ENCODE data around the gene ULK2.
"Not testable (repeated sequence)": the region's sequence is repeated elsewhere in the genome, so short reads cannot be mapped to it uniquely, and the experiment has no call there.

Gene ULK2

GRCh38 chr17:19768046-19768782 lies 99.5 kb downstream of the ULK2 start:
- DNase-seq (ENCODE audit: low read depth in 1 of 2, low spot score in 1 of 2) = no peak

DNA sequence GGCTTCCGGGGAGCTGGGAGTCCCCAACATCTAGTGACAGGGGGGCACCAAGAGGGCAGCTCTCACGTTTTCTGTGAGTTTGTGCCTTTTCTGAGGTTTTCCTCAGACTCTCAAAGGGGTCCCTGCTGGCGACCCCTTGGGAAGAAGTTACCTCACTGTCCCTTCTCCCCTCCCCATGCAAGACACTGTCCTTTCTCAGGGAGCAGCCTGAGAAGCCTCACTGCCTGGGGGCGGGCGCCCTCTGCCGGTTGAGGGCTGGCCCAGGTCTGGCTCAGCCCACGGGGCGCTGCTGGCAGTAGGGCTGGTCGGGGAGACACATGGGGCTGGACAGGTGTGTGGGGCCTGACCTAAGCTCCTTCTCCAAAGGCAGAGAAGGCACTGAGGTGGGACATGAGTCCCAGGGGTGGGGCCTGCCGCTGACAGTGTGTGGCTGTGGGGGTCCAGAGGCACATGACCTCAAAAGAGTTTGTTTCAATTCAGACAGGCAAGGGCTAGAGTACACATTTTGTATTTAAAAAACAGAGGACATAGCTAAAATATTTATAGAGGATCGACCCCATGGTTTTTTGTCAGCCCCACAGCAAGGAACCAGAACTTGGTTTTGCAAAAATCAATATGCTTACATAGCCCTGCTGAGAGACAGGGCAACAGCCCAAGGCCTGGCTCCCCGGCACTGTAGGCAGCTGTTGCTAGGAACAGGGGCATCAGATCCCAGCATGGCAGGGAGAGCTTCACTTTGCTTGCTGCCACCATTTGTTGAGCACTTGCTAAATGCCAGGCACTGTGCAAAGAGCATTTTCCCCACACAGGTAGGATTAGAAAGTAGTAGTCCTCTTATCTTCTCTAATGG lies 101.1 kb downstream of the ULK2 start:
- peak; percentile 60 to 63 for DNase-seq (ENCODE audit: low read depth in 1 of 2, low spot score in 1 of 2)

- no peak for DNase-seq (ENCODE audit: low read depth in 1 of 2, low spot score in 1 of 2)
Measured at GRCh38 chr17:19766016-19766415, 101.7 kb downstream of the ULK2 start.

DNA sequence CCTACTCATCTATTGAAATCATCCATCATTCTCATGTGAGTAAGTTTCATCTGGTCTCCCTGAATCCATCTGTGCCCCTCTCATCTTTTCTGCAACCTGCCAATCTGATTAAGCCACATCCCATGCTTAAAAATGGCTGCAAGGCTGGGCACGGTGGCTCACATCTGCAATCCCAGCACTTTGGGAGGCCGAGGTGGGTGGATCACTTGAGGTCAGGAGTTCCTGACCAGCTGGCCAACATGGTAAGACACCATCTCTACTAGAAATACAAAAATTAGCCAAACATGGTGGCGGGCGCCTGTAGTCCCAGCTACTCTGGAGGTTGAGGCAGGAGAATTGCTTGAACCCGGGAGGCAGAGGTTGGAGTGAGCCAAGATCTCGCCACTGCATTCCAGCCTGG lies 103.7 kb downstream of the ULK2 start:
- not testable (repeated sequence) for DNase-seq (ENCODE audit: low read depth in 1 of 2, low spot score in 1 of 2)

DNA sequence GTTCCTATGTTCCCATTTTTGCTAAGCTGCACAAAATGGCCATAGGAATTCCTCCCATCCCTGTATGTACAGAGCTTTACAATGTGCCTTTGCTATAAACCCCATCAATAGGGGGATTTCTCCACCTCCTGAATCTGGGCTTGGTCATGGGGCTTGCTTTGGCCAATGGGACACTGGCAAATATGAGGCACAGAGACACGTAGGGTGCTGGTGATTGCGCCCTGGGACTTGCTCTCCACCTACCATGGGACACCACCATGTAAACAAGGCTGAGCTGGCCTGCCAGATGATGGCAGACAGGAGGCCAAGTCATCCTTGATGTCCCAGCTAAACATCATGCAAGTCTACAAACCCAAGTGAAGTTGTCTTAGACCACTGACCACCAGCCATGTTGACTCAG lies 104.3 kb downstream of the ULK2 start:
- DNase-seq (ENCODE audit: low read depth in 1 of 2, low spot score in 1 of 2) = no peak

DNA sequence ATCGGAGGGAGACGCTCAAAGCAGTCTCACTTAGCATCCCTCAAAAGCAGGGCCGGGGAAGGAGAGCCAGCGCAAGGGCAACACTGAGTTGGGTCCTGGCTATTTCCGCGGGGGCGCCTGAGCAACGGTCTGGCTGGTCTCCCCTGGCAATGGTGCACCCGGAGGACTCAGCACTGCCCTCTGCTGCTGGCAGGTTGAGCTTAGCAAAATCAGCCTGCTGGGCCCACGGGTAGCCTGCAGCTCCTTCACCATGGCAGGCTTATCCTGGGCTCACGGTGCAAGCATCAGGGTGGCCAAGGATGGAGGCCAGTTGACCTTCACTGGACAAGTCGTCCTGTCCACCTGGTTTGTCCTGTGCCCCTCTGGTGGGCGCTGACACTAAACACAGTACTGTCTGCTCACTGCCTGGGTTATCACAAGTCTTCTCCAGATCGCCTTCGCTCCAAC lies 105.2 kb downstream of the ULK2 start:
- peak; percentile 31 to 50 for DNase-seq (ENCODE audit: low read depth in 1 of 2, low spot score in 1 of 2)

- DNase-seq (ENCODE audit: low read depth in 1 of 2, low spot score in 1 of 2) = no peak
Measured at GRCh38 chr17:19760746-19761145, 107.0 kb downstream of the ULK2 start.

DNA sequence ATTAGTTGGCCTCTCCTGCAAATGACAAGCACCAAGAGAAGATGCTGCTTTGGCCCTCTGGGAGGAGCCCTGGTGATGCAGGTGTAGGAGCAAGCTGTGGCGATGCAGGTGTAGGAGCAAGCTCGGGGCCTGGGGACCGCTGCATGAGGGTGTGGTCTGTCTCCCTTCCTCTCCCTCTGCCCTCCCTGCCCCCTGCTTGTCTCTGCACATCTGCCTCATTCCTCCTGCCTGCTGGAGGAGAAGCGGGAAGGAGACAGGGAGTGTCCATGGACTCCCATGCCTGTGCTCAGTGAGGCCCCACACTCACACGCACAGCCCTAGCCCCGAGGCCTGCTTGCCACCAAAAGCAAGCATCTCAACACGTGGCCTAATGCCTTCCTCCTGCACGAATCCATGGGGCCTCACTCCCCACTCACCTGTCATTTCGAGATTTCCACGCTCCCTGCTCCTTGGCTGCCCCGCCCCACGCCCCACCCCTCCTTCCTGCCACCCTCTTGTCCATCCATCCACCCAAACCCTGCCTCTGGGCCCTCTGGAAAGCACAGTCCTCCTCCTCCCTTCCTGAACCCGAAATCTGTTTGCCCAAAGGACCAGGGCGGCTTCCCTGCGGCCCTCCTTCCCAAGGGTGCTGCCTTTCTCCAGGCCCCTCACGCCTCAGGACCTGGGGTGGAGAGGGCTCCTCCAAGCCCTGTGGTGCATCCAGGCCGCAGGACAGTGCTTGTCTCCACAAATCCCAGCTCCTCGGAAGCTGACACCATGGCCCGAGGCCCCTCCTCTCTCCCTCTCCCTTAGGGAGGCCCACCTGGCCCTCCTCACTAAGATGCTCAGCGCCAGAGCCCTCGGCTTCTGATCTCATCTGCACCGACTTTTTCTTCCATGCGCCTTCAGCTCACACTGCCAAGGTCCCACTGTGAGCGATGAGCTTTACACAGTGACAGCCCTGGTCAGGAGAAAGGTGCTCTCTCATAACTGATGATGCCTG lies 107.9 kb downstream of the ULK2 start:
- no peak for DNase-seq (ENCODE audit: low read depth in 1 of 2, low spot score in 1 of 2)

DNA sequence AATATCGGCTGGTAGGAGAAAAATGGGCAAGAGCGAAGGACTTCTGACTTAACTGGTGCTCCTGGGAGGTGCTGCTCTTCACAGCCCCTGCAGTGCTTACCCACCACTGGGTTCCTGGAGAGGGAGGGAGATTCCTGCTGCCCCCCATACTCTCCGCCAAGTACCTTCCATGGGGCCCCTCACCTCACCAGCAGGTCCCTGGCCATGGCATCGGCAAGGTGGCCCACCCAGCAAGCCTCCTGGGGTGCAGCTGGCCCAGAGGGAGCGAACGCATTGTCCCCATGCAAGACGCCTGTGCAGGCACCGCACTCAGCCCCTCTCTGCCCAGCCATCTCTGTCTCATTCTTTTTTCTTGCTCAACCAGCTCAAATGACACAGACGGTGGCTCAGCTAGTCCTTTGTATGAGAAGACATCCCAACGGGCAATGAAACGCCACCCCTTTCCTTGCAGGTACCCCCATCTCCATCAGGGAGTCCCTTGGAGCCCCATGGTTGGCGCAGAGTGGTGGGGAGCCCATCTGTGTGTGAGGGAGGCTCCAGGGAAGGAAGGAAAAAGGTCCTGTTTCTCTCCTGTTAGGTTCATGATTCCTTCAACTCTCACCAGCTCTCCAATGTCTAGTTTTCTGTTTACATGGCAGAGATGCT lies 110.1 kb downstream of the ULK2 start:
- DNase-seq (ENCODE audit: low read depth in 1 of 2, low spot score in 1 of 2) = no peak

DNA sequence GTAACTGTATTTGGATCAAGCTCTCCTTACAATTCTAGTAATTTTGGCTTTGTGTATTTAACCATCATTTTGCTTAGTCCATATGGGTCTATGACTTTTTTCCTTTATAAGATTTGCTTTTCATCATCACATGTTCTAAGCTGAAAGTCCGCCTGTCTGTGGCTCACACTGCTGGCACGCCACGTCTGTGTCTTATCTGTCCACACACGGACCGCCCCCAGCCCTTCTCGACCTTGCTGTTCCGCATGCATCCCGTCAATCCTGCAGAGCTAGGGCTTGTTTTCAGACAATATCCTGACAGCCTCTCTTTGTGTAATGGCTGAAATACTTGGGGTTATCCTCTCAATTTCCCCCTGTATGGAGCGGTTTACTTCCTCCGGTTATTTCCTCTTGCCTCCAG lies 111.2 kb downstream of the ULK2 start:
- DNase-seq (ENCODE audit: low read depth in 1 of 2, low spot score in 1 of 2) = no peak

- no peak for DNase-seq (ENCODE audit: low read depth in 1 of 2, low spot score in 1 of 2)
Measured at GRCh38 chr17:19755821-19756510, 111.8 kb downstream of the ULK2 start.

DNA sequence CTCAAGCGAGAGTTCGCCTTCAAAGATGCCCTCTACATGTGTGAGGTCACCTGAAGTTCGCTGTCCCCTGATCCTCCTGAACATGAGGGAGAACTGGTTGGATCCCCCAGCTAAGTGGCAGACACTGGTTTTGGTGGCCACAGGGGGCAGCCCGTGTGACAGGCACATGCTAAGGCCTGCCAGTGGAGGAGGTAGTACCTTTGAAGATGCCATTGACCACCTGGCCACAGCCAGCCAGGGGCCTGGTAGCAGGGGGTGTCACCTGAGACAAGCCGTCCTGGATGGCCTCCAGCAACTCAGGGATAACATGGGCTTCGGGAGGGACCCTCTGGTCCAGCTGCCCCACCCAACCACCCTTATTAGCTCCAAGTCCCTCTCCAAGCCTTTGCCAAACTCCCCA lies 112.3 kb downstream of the ULK2 start:
- DNase-seq (ENCODE audit: low read depth in 1 of 2, low spot score in 1 of 2) = no peak

DNA sequence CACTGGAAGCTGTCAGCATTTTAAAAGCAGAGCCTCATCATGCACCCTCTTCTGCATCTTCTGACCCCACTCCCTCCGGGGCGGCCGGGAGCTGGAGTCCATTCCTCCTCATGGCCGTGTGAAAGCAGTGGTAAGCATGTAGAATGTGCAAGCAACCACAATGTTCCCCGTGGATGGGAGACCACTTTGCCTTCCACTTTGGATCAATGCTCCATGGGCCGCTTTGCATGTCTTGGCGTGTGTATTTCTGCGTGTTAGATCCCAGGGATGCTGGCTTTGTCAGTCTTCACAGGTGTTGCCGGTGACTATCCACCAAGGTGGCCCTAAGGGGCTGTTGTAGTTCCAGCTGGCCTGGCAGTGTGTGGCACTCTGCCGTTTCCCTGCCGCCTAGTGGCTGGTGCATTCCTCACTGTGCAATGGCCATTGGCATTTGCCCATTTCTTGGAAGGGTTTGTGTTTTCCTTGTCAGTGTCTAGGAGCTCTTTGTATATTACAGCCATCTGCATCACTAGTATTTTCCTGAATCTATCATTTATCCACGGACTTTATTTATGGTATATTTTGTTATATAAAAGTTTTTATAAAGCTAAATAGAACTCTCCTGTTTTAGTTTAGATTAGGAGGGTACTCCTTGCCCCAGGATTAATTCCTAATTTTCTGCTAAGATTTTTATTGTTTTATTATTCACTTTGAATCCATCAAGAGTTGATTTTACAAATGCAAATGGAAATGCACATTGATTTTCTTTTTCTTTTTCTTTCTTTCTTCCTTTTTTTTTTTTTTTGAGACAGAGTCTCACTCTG lies 113.9 kb downstream of the ULK2 start:
- DNase-seq (ENCODE audit: low read depth in 1 of 2, low spot score in 1 of 2) = no peak

DNA sequence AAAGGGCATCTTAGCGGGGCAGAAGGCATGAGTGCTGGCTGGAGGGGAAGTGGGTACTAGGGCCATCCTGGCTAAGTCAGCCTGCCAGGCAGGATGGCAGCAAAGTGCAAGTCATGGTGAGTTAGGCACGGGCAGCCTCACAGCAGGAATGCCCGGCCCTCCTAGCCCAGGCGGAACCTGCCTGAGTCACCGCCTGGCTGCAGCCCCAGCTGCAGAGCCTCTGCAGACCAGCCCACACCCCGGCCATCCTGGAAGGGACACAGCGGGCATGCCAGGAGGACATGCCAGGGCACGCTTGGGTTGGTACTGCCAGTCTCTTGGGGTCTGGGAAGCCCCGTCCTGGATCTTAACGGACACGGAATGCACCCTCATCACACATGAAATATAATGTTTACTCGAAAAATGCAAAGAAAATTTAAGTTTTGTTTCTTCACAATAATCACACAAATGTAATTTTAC lies 114.7 kb downstream of the ULK2 start:
- DNase-seq (ENCODE audit: low read depth in 1 of 2, low spot score in 1 of 2) = no peak

GRCh38 chr17:19752216-19753050 lies 115.3 kb downstream of the ULK2 start:
- no peak for DNase-seq (ENCODE audit: low read depth in 1 of 2, low spot score in 1 of 2)

GRCh38 chr17:19750835-19751234 lies 116.9 kb downstream of the ULK2 start:
- no peak for DNase-seq (ENCODE audit: low read depth in 1 of 2, low spot score in 1 of 2)

- no peak for DNase-seq (ENCODE audit: low read depth in 1 of 2, low spot score in 1 of 2)
Measured at GRCh38 chr17:19750020-19750572, 117.6 kb downstream of the ULK2 start.

DNA sequence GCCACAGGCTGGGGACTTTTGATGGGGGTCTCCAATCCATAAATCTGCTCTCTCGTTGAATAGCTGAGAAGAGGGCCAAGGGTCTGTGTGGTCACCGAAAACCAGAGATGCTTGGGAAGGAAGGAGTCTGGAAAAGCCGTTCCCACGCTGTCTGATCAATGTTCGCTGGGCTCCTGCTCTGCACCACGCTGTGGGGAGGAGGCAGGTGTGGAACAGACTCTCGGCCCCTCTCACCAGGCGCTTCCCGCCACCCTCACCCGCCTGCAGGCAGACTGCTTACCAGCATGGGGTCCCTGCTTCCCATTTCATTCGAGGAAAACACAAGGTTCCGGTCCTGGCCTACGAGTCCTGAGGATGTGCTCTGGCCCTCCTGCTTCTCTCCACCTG lies 118.9 kb downstream of the ULK2 start:
- no peak for DNase-seq (ENCODE audit: low read depth in 1 of 2, low spot score in 1 of 2)
